ENCODE data around the gene TMEM176A.

Gene TMEM176A

GRCh38 chr7:150847536-150847935 is 47.0 kb downstream of the TMEM176A start:
- Histone ChIP-seq H3K4me1 (ENCODE audit: control insufficient read depth, insufficient read depth, low read length, poor library complexity, severe bottlenecking) (no peaks in the 10 kb centered on the region), H3K4me3 (ENCODE audit: insufficient read depth, low read depth, low read length, poor library complexity, severe bottlenecking) (no peak overlapping the region), H3K27ac (ENCODE audit: insufficient read depth, low read length, poor library complexity, severe bottlenecking) (no peak overlapping the region), H3K27me3 (replicated peaks; ENCODE audit: control insufficient read depth, insufficient read depth, low read length, poor library complexity, severe bottlenecking) (no peaks in the 10 kb centered on the region), H3K9me3 (ENCODE audit: control insufficient read depth, low read length) (no peaks in the 10 kb centered on the region), H3K36me3 (ENCODE audit: control insufficient read depth, insufficient read depth, low read length) (no peaks in the 10 kb centered on the region)
- no peak for DNase-seq

GRCh38 chr7:150848111-150848510 is 47.5 kb downstream of the TMEM176A start:
- Histone ChIP-seq H3K27me3 (replicated peaks; ENCODE audit: control insufficient read depth, insufficient read depth, low read length, poor library complexity, severe bottlenecking) (no peaks in the 10 kb centered on the region), H3K36me3 (ENCODE audit: control insufficient read depth, insufficient read depth, low read length) (no peaks in the 10 kb centered on the region), H3K27ac (ENCODE audit: insufficient read depth, low read length, poor library complexity, severe bottlenecking) (no peak overlapping the region), H3K4me1 (ENCODE audit: control insufficient read depth, insufficient read depth, low read length, poor library complexity, severe bottlenecking) (no peaks in the 10 kb centered on the region), H3K4me3 (ENCODE audit: insufficient read depth, low read depth, low read length, poor library complexity, severe bottlenecking) (no peak overlapping the region), H3K9me3 (ENCODE audit: control insufficient read depth, low read length) (no peaks in the 10 kb centered on the region)
- DNase-seq: no peak

GRCh38 chr7:150848561-150849115 is 48.1 kb downstream of the TMEM176A start:
- no peaks in the 10 kb centered on the region for H3K36me3 ChIP-seq (ENCODE audit: control insufficient read depth, insufficient read depth, low read length)
- DNase-seq: no peak
- no peak overlapping the region for H3K27ac ChIP-seq (ENCODE audit: insufficient read depth, low read length, poor library complexity, severe bottlenecking)
- no peak overlapping the region for H3K4me3 ChIP-seq (ENCODE audit: insufficient read depth, low read depth, low read length, poor library complexity, severe bottlenecking)
- H3K27me3 ChIP-seq (replicated peaks; ENCODE audit: control insufficient read depth, insufficient read depth, low read length, poor library complexity, severe bottlenecking): no peaks in the 10 kb centered on the region
- H3K9me3 ChIP-seq (ENCODE audit: control insufficient read depth, low read length): no peaks in the 10 kb centered on the region
- no peaks in the 10 kb centered on the region for H3K4me1 ChIP-seq (ENCODE audit: control insufficient read depth, insufficient read depth, low read length, poor library complexity, severe bottlenecking)

GRCh38 chr7:150849204-150849775 is 48.7 kb downstream of the TMEM176A start:
- Histone ChIP-seq H3K9me3 (ENCODE audit: control insufficient read depth, low read length) (no peaks in the 10 kb centered on the region), H3K4me1 (ENCODE audit: control insufficient read depth, insufficient read depth, low read length, poor library complexity, severe bottlenecking) (no peaks in the 10 kb centered on the region), H3K27me3 (replicated peaks; ENCODE audit: control insufficient read depth, insufficient read depth, low read length, poor library complexity, severe bottlenecking) (no peaks in the 10 kb centered on the region), H3K36me3 (ENCODE audit: control insufficient read depth, insufficient read depth, low read length) (no peaks in the 10 kb centered on the region), H3K4me3 (ENCODE audit: insufficient read depth, low read depth, low read length, poor library complexity, severe bottlenecking) (no peak overlapping the region), H3K27ac (ENCODE audit: insufficient read depth, low read length, poor library complexity, severe bottlenecking) (no peak overlapping the region)
- DNase-seq: no peak

GRCh38 chr7:150850273-150850672 is 49.7 kb downstream of the TMEM176A start:
- DNase-seq: no peak
- Histone ChIP-seq H3K9me3 (ENCODE audit: control insufficient read depth, low read length) (no peaks in the 10 kb centered on the region), H3K27ac (ENCODE audit: insufficient read depth, low read length, poor library complexity, severe bottlenecking) (no peak overlapping the region), H3K4me3 (ENCODE audit: insufficient read depth, low read depth, low read length, poor library complexity, severe bottlenecking) (no peak overlapping the region), H3K4me1 (ENCODE audit: control insufficient read depth, insufficient read depth, low read length, poor library complexity, severe bottlenecking) (no peaks in the 10 kb centered on the region), H3K36me3 (ENCODE audit: control insufficient read depth, insufficient read depth, low read length) (no peaks in the 10 kb centered on the region), H3K27me3 (replicated peaks; ENCODE audit: control insufficient read depth, insufficient read depth, low read length, poor library complexity, severe bottlenecking) (no peaks in the 10 kb centered on the region)

- Histone ChIP-seq H3K4me1 (ENCODE audit: control insufficient read depth, insufficient read depth, low read length, poor library complexity, severe bottlenecking) (no peaks in the 10 kb centered on the region), H3K27ac (ENCODE audit: insufficient read depth, low read length, poor library complexity, severe bottlenecking) (no peak overlapping the region), H3K27me3 (replicated peaks; ENCODE audit: control insufficient read depth, insufficient read depth, low read length, poor library complexity, severe bottlenecking) (no peaks in the 10 kb centered on the region), H3K9me3 (ENCODE audit: control insufficient read depth, low read length) (no peaks in the 10 kb centered on the region), H3K4me3 (ENCODE audit: insufficient read depth, low read depth, low read length, poor library complexity, severe bottlenecking) (no peak overlapping the region), H3K36me3 (ENCODE audit: control insufficient read depth, insufficient read depth, low read length) (no peaks in the 10 kb centered on the region)
- no peak for DNase-seq
Observed at GRCh38 chr7:150851492-150852370, 51.2 kb downstream of the TMEM176A start.

GRCh38 chr7:150852371-150852905 is 51.9 kb downstream of the TMEM176A start, which contains the start of gene AOC1:
TSS of gene AOC1 (plus strand) at chr7:150852517. CDS start at chr7:150856471, 3,954 bp downstream.
- H3K4me3 ChIP-seq (ENCODE audit: insufficient read depth, low read depth, low read length, poor library complexity, severe bottlenecking): no peak within 1 kb of the TSS
- no peaks in the 10 kb centered on the region for H3K4me1 ChIP-seq (ENCODE audit: control insufficient read depth, insufficient read depth, low read length, poor library complexity, severe bottlenecking)
- no peaks in the 10 kb centered on the region for H3K36me3 ChIP-seq (ENCODE audit: control insufficient read depth, insufficient read depth, low read length)
- no peaks in the 10 kb centered on the region for H3K27me3 ChIP-seq (replicated peaks; ENCODE audit: control insufficient read depth, insufficient read depth, low read length, poor library complexity, severe bottlenecking)
- no peak for DNase-seq
- H3K27ac ChIP-seq (ENCODE audit: insufficient read depth, low read length, poor library complexity, severe bottlenecking): no peak within 1 kb of the TSS
- H3K9me3 ChIP-seq (ENCODE audit: control insufficient read depth, low read length): no peaks in the 10 kb centered on the region

GRCh38 chr7:150854066-150855000 is 53.8 kb downstream of the TMEM176A start:
- no peaks in the 10 kb centered on the region for H3K4me1 ChIP-seq (ENCODE audit: control insufficient read depth, insufficient read depth, low read length, poor library complexity, severe bottlenecking)
- H3K27me3 ChIP-seq (replicated peaks; ENCODE audit: control insufficient read depth, insufficient read depth, low read length, poor library complexity, severe bottlenecking): no peaks in the 10 kb centered on the region
- no peaks in the 10 kb centered on the region for H3K36me3 ChIP-seq (ENCODE audit: control insufficient read depth, insufficient read depth, low read length)
- H3K4me3 ChIP-seq (ENCODE audit: insufficient read depth, low read depth, low read length, poor library complexity, severe bottlenecking): no peak overlapping the region
- no peak overlapping the region for H3K27ac ChIP-seq (ENCODE audit: insufficient read depth, low read length, poor library complexity, severe bottlenecking)
- H3K9me3 ChIP-seq (ENCODE audit: control insufficient read depth, low read length): no peaks in the 10 kb centered on the region
- no peak for DNase-seq
